Mucosa of rectum (tissue), 2 donors: ENCODE results near the gene MYO1D.

Source experiments
- H3K27ac ChIP-seq, 2 donors: one replicate each; pipeline ENCODE4 v1.7.0; 2013; ENCODE audit warnings: inconsistent platforms in 2 of 2, low read depth in 2 of 2, low read length in 2 of 2
- H3K27me3 ChIP-seq, 2 donors: one replicate each; pipeline ENCODE4 v1.7.0; 2013; ENCODE audit warnings: low read length in 2 of 2; ENCODE audit not compliant: control insufficient read depth in 2 of 2, insufficient read depth in 2 of 2
- H3K36me3 ChIP-seq, 2 donors: one replicate each; pipeline ENCODE4 v1.7.0; 2013; ENCODE audit warnings: low read length in 2 of 2; ENCODE audit not compliant: control insufficient read depth in 2 of 2, insufficient read depth in 2 of 2
- H3K4me1 ChIP-seq, 2 donors: one replicate each; pipeline ENCODE4 v1.7.0; 2013; ENCODE audit warnings: low read length in 2 of 2, mild to moderate bottlenecking in 1 of 2; ENCODE audit not compliant: control insufficient read depth in 2 of 2, insufficient read depth in 2 of 2
- H3K4me3 ChIP-seq, 2 donors: one replicate each; pipeline ENCODE4 v1.7.0; 2013; ENCODE audit warnings: low read length in 2 of 2
- H3K9ac ChIP-seq, 2 donors: one replicate each; pipeline ENCODE4 v1.7.0; 2013; ENCODE audit warnings: low read length in 2 of 2, low read depth in 1 of 2, mild to moderate bottlenecking in 1 of 2
- H3K9me3 ChIP-seq, 2 donors: one replicate each; pipeline ENCODE4 v1.7.0; 2013; ENCODE audit warnings: low read length in 2 of 2; ENCODE audit not compliant: control insufficient read depth in 2 of 2
- donor health status: healthy.
- donor health status: Normal muscosa, but diverticular disease.

Gene MYO1D

GRCh38 chr17:32863559-32863958 is 13.4 kb downstream of the MYO1D start:
- no peak overlapping the region for H3K9ac ChIP-seq
- H3K4me1 ChIP-seq, result peaks cover 2 to 15% of the 10 kb centered on the region in 2 donors
- H3K27me3 ChIP-seq, result no peaks in the 10 kb centered on the region
- H3K27ac ChIP-seq, result peak overlapping the region in 1 of 2 donors; percentile 64
- H3K36me3 ChIP-seq, result no peaks in the 10 kb centered on the region
- no peaks in the 10 kb centered on the region for H3K9me3 ChIP-seq
- H3K4me3 ChIP-seq, result no peak overlapping the region

GRCh38 chr17:32862940-32863339 is 14.0 kb downstream of the MYO1D start:
- Histone ChIP-seq H3K27ac (peak overlapping the region; percentile 25 to 64), H3K4me3 (no peak overlapping the region), H3K9ac (peak overlapping the region in 1 of 2 donors; percentile 19), H3K36me3 (no peaks in the 10 kb centered on the region), H3K27me3 (no peaks in the 10 kb centered on the region), H3K4me1 (peaks cover 2 to 15% of the 10 kb centered on the region in 2 donors), H3K9me3 (no peaks in the 10 kb centered on the region)

- Histone ChIP-seq H3K4me3 (no peak overlapping the region), H3K9ac (no peak overlapping the region), H3K27ac (no peak overlapping the region), H3K36me3 (no peaks in the 10 kb centered on the region), H3K4me1 (peaks cover 2 to 15% of the 10 kb centered on the region in 2 donors), H3K27me3 (no peaks in the 10 kb centered on the region), H3K9me3 (no peaks in the 10 kb centered on the region)
These were observed 14.9 kb downstream of the MYO1D start for GRCh38 chr17:32861981-32862380.

GRCh38 chr17:32859857-32860525 is 16.9 kb downstream of the MYO1D start:
- no peak overlapping the region for H3K27ac ChIP-seq
- no peak overlapping the region for H3K4me3 ChIP-seq
- H3K27me3 ChIP-seq, result no peaks in the 10 kb centered on the region
- H3K9me3 ChIP-seq, result no peaks in the 10 kb centered on the region
- H3K36me3 ChIP-seq, result no peaks in the 10 kb centered on the region
- H3K4me1 ChIP-seq, result peaks cover 5 to 29% of the 10 kb centered on the region in 2 donors
- H3K9ac ChIP-seq, result no peak overlapping the region

GRCh38 chr17:32855620-32856019 is 21.3 kb downstream of the MYO1D start:
- Histone ChIP-seq H3K36me3 (no peaks in the 10 kb centered on the region), H3K27ac (peak overlapping the region; percentile 75 to 84), H3K9ac (peak overlapping the region in 1 of 2 donors; percentile 45), H3K4me3 (no peak overlapping the region), H3K9me3 (no peaks in the 10 kb centered on the region), H3K27me3 (no peaks in the 10 kb centered on the region), H3K4me1 (peaks cover 10 to 31% of the 10 kb centered on the region in 2 donors)

- Histone ChIP-seq H3K36me3 (no peaks in the 10 kb centered on the region), H3K9me3 (no peaks in the 10 kb centered on the region), H3K27ac (peak overlapping the region; percentile 75 to 84), H3K27me3 (no peaks in the 10 kb centered on the region), H3K9ac (peak overlapping the region in 1 of 2 donors; percentile 45), H3K4me1 (peaks cover 10 to 31% of the 10 kb centered on the region in 2 donors), H3K4me3 (no peak overlapping the region)
These were observed 22.0 kb downstream of the MYO1D start for GRCh38 chr17:32854832-32855389.

DNA sequence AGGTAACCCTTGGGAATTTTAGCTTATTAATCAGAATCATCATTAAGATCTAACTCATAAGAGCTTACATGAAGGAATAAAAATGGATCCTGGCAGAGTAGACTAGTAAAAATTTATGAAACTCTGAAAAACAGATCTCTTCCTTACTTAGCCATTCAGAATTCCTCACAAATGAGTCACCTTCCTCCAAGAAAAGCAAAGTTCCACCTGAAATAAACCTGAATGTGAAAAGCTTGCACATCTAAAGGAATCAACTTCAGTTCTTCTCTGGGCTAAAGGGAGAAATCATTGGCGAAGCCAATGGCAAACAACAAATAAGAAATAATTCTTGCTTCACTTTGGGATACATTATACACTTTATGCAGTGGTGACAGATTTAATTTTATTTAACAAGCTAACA is 22.7 kb downstream of the MYO1D start:
- peak overlapping the region; percentile 69 to 84 for H3K27ac ChIP-seq
- no peaks in the 10 kb centered on the region for H3K27me3 ChIP-seq
- H3K9me3 ChIP-seq, result no peaks in the 10 kb centered on the region
- no peaks in the 10 kb centered on the region for H3K36me3 ChIP-seq
- H3K9ac ChIP-seq, result peak overlapping the region in 1 of 2 donors; percentile 60
- peaks cover 10 to 31% of the 10 kb centered on the region in 2 donors for H3K4me1 ChIP-seq
- H3K4me3 ChIP-seq, result peak overlapping the region; percentile 34

DNA sequence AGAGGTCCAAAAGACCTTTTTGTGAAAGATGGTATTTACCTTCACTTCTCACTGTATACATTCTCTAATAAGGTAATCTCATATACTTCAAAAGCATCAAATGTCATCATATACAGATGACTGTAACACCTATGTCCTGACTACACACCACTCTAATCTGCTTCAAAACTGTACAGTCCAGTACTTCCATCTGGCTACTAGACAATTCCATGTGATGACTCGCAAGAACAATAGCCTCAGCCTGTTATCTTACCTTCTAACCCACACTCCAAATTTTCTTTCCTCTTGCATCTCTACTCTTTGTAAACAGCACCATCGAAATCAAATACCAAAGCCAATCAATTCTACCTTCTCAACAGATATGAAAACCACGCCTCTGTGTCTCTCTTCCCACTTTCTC is 24.1 kb downstream of the MYO1D start:
- H3K27ac ChIP-seq, result peak overlapping the region; percentile 69 to 84
- no peaks in the 10 kb centered on the region for H3K36me3 ChIP-seq
- H3K9me3 ChIP-seq, result no peaks in the 10 kb centered on the region

GRCh38 chr17:32849879-32850278 is 27.0 kb downstream of the MYO1D start:
- Histone ChIP-seq H3K27ac (no peak overlapping the region), H3K4me3 (no peak overlapping the region), H3K36me3 (no peaks in the 10 kb centered on the region), H3K4me1 (peaks cover 15 to 30% of the 10 kb centered on the region in 2 donors), H3K27me3 (no peaks in the 10 kb centered on the region), H3K9me3 (no peaks in the 10 kb centered on the region), H3K9ac (no peak overlapping the region)

More for the DNA sequence above, 24.1 kb downstream of the MYO1D start:
- Histone ChIP-seq H3K9ac (no peak overlapping the region), H3K27me3 (no peaks in the 10 kb centered on the region), H3K4me1 (peaks cover 14 to 37% of the 10 kb centered on the region in 2 donors), H3K4me3 (no peak overlapping the region)

GRCh38 chr17:32847977-32848376 is 28.9 kb downstream of the MYO1D start:
- Histone ChIP-seq H3K36me3 (no peaks in the 10 kb centered on the region), H3K4me3 (peak overlapping the region in 1 of 2 donors; percentile 39), H3K9me3 (no peaks in the 10 kb centered on the region), H3K27ac (peak overlapping the region; percentile 69), H3K4me1 (peaks cover 15 to 17% of the 10 kb centered on the region in 2 donors), H3K9ac (peak overlapping the region in 1 of 2 donors; percentile 33), H3K27me3 (no peaks in the 10 kb centered on the region)
